Measurements from ENCODE around the gene SENP2. TPM values are rescaled to one million over a fixed set of nuclear protein-coding genes. Genes with fewer than 3 reads are reported as not detected.
"Not testable (repeated sequence)": the region's sequence is repeated elsewhere in the genome, so short reads cannot be mapped to it uniquely, and the experiment has no call there.

SENP2 gene
- total RNA-seq, 1 experiment from 2014 or later = 36.1 TPM

- peak overlapping the region; percentile 13 for H2AFZ ChIP-seq (ENCODE audit: low read depth, low read length, poor library complexity, severe bottlenecking)
- ATAC-seq (no peak), DNase-seq (ENCODE audit: low read depth, low spot score) (no peak)
- no peak overlapping the region for H3K9ac ChIP-seq (ENCODE audit: low read length)
- H3K4me3 ChIP-seq (replicated peaks in 1 of 2; ENCODE audit: low read depth in 1 of 2, low read length in 2 of 2) = no peak overlapping the region
- intact Hi-C loops (cut with micrococcal nuclease) = loop anchor here (5.0 kb wide), 2 partner anchors 83 to 203 kb away; no protein-coding TSS in a partner anchor
- no peaks in the 10 kb centered on the region for H3K9me3 ChIP-seq (ENCODE audit: control insufficient read depth in 1 of 2, insufficient read depth in 1 of 2, low read depth in 1 of 2, low read length in 2 of 2)
- H3K27me3 ChIP-seq (ENCODE audit: insufficient read depth, low read length) = no peaks in the 10 kb centered on the region
- H3K4me1 ChIP-seq (ENCODE audit: control insufficient read depth in 1 of 2, insufficient read depth in 2 of 2, low read length in 2 of 2) = peaks cover 40 to 68% of the 10 kb centered on the region in 2 experiments
- POLR2A ChIA-PET = interaction anchor here (0.9 to 1.4 kb wide), 2 partner anchors 9 to 32 kb away, joined by 3 to 4 read pairs; no protein-coding TSS in a partner anchor
- H4K20me1 ChIP-seq (ENCODE audit: insufficient read depth) = no peaks in the 10 kb centered on the region
- no peak overlapping the region; the same call in 1 of the 2 replicates for H3K4me2 ChIP-seq (ENCODE audit: low read length)
- CTCF ChIA-PET = interaction anchor here (0.9 to 1.2 kb wide), 2 partner anchors 10 to 94 kb away, joined by 3 to 4 read pairs; no protein-coding TSS in a partner anchor
- no peak overlapping the region for H3K27ac ChIP-seq (ENCODE audit: low read depth, low read length)
- H3K79me2 ChIP-seq (ENCODE audit: insufficient read depth, low read length) = no peaks in the 10 kb centered on the region
- RAD21 ChIA-PET (ENCODE audit: low non-redundant PET in 1 of 2, low total read pairs in 2 of 2, uncharacterized antibody in 2 of 2, unreplicated experiment in 2 of 2) = no interaction called here
- no peaks in the 10 kb centered on the region for H3K36me3 ChIP-seq (ENCODE audit: control insufficient read depth in 1 of 2, insufficient read depth in 2 of 2, low read length in 2 of 2)
- no TSS peak for BruUV-seq (replicated peaks)
- H3K9me2 ChIP-seq (ENCODE audit: insufficient read depth) = no peaks in the 10 kb centered on the region
- no peak for TF ChIP-seq ZFX (IDR thresholded peaks at IDR 0.05)
- TF ChIP-seq SRF (IDR thresholded peaks at IDR 0.05; ENCODE audit: low read depth) = no peak
- TF ChIP-seq TCF7L2 (IDR thresholded peaks at IDR 0.05; ENCODE audit: borderline replicate concordance, extremely low read depth, insufficient read depth, insufficient read length) = no peak
- TF ChIP-seq FOSL1 (IDR thresholded peaks at IDR 0.05; ENCODE audit: low read depth) = no peak
- no peak for TF ChIP-seq EGR1 (IDR thresholded peaks at IDR 0.05; ENCODE audit: low read depth)
- no peak for TF ChIP-seq RAD21 (IDR thresholded peaks at IDR 0.05; ENCODE audit: low read depth)
- no peak for TF ChIP-seq CEBPB (IDR thresholded peaks at IDR 0.05; ENCODE audit: low read depth)
Measured at GRCh38 chr3:185555101-185555501, 31.0 kb upstream of the SENP2 start.

- ChIA-PET RAD21 (ENCODE audit: low non-redundant PET in 1 of 2, low total read pairs in 2 of 2, uncharacterized antibody in 2 of 2, unreplicated experiment in 2 of 2) (no interaction called here), POLR2A (interaction anchor here (0.9 kb wide), 1 partner anchor 10 kb away, joined by 4 read pairs; no protein-coding TSS in a partner anchor), CTCF (interaction anchor here (0.9 to 1.2 kb wide), 2 partner anchors 11 to 95 kb away, joined by 3 to 4 read pairs; no protein-coding TSS in a partner anchor)
- intact Hi-C loops (cut with micrococcal nuclease) = loop anchor here (5.0 kb wide), 2 partner anchors 84 to 204 kb away; no protein-coding TSS in a partner anchor
- Histone ChIP-seq H3K9me3 (ENCODE audit: control insufficient read depth in 1 of 2, insufficient read depth in 1 of 2, low read depth in 1 of 2, low read length in 2 of 2) (no peaks in the 10 kb centered on the region), H2AFZ (ENCODE audit: low read depth, low read length, poor library complexity, severe bottlenecking) (no peak overlapping the region), H3K4me1 (ENCODE audit: control insufficient read depth in 1 of 2, insufficient read depth in 2 of 2, low read length in 2 of 2) (peaks cover 33 to 66% of the 10 kb centered on the region in 2 experiments), H3K9ac (ENCODE audit: low read length) (no peak overlapping the region), H3K79me2 (ENCODE audit: insufficient read depth, low read length) (no peaks in the 10 kb centered on the region), H3K36me3 (ENCODE audit: control insufficient read depth in 1 of 2, insufficient read depth in 2 of 2, low read length in 2 of 2) (no peaks in the 10 kb centered on the region), H3K4me3 (replicated peaks in 1 of 2; ENCODE audit: low read depth in 1 of 2, low read length in 2 of 2) (no peak overlapping the region), H3K27ac (ENCODE audit: low read depth, low read length) (no peak overlapping the region), H3K4me2 (ENCODE audit: low read length) (no peak overlapping the region), H4K20me1 (ENCODE audit: insufficient read depth) (no peaks in the 10 kb centered on the region), H3K27me3 (ENCODE audit: insufficient read depth, low read length) (no peaks in the 10 kb centered on the region), H3K9me2 (ENCODE audit: insufficient read depth) (no peaks in the 10 kb centered on the region)
- BruUV-seq (replicated peaks) = no TSS peak
- ATAC-seq (no peak), DNase-seq (ENCODE audit: low read depth, low spot score) (no peak)
- TF ChIP-seq MAX (IDR thresholded peaks at IDR 0.05) (no peak), FOSL1 (IDR thresholded peaks at IDR 0.05; ENCODE audit: low read depth) (no peak), POLR2A (IDR thresholded peaks at IDR 0.05; ENCODE audit: borderline replicate concordance, extremely low read depth, insufficient read depth, insufficient read length) (no peak), TCF7L2 (IDR thresholded peaks at IDR 0.05; ENCODE audit: borderline replicate concordance, extremely low read depth, insufficient read depth, insufficient read length) (no peak), ZFX (IDR thresholded peaks at IDR 0.05) (no peak)
Measured at GRCh38 chr3:185555860-185556347, 30.2 kb upstream of the SENP2 start.

GRCh38 chr3:185556640-185557039 lies 29.5 kb upstream of the SENP2 start:
- CTCF ChIA-PET; H3K9ac ChIP-seq (ENCODE audit: low read length); DNase-seq (ENCODE audit: low read depth, low spot score); BruUV-seq (replicated peaks); H3K4me2 ChIP-seq (ENCODE audit: low read length); H4K20me1 ChIP-seq (ENCODE audit: insufficient read depth); H3K9me3 ChIP-seq (ENCODE audit: control insufficient read depth in 1 of 2, insufficient read depth in 1 of 2, low read depth in 1 of 2, low read length in 2 of 2); H3K36me3 ChIP-seq (ENCODE audit: control insufficient read depth in 1 of 2, insufficient read depth in 2 of 2, low read length in 2 of 2); H3K9me2 ChIP-seq (ENCODE audit: insufficient read depth); H3K27ac ChIP-seq (ENCODE audit: low read depth, low read length); H3K27me3 ChIP-seq (ENCODE audit: insufficient read depth, low read length); POLR2A ChIA-PET; H2AFZ ChIP-seq (ENCODE audit: low read depth, low read length, poor library complexity, severe bottlenecking); H3K4me3 ChIP-seq (replicated peaks in 1 of 2; ENCODE audit: low read depth in 1 of 2, low read length in 2 of 2); H3K79me2 ChIP-seq (ENCODE audit: insufficient read depth, low read length); RAD21 ChIA-PET (ENCODE audit: low non-redundant PET in 1 of 2, low total read pairs in 2 of 2, uncharacterized antibody in 2 of 2, unreplicated experiment in 2 of 2); ATAC-seq: not testable (repeated sequence)
- H3K4me1 ChIP-seq (ENCODE audit: control insufficient read depth in 1 of 2, insufficient read depth in 2 of 2, low read length in 2 of 2) = peaks cover 33 to 62% of the 10 kb centered on the region in 2 experiments
- intact Hi-C loops (cut with micrococcal nuclease) = loop anchor here (5.0 kb wide), 2 partner anchors 84 to 204 kb away; no protein-coding TSS in a partner anchor
